KG1 (cell line): Measurements from ENCODE around the gene PTEN.
"Not testable (repeated sequence)": the region's sequence is repeated elsewhere in the genome, so short reads cannot be mapped to it uniquely, and the experiment has no call there.

Experiments
- DNase-seq: peaks from one replicate; lab custom pipeline; 2025; lab: John Stamatoyannopoulos, UW

PTEN gene

GRCh38 chr10:87863053-87863943 is at the start of gene PTEN, which contains the start of gene KLLN:
TSS of gene PTEN (plus strand) at chr10:87863625. CDS start at chr10:87864470, 845 bp downstream.
TSS of gene KLLN (minus strand) at chr10:87863533. CDS start at chr10:87862487, 1,046 bp downstream.
- peak; percentile 71 for DNase-seq

- peak; percentile 20 for DNase-seq
Observed at GRCh38 chr10:87816163-87816897, 47.1 kb upstream of the PTEN start.

GRCh38 chr10:87816898-87817608 is 46.4 kb upstream of the PTEN start:
- DNase-seq: no peak

- peak; percentile 56 for DNase-seq
Observed at GRCh38 chr10:87817609-87818504, 45.6 kb upstream of the PTEN start, which contains the start of gene ATAD1. TSS of gene ATAD1 (minus strand) at chr10:87818226. CDS start at chr10:87814599, 3,627 bp downstream.

GRCh38 chr10:87818505-87819288 is 44.7 kb upstream of the PTEN start:
- DNase-seq: peak; percentile 56

- DNase-seq: no peak
Observed at GRCh38 chr10:87819289-87819585, 44.2 kb upstream of the PTEN start.

- no peak for DNase-seq
Observed at GRCh38 chr10:87826653-87827052, 36.8 kb upstream of the PTEN start.

GRCh38 chr10:87827681-87828080 is 35.7 kb upstream of the PTEN start:
- DNase-seq: no peak

- DNase-seq: not testable (repeated sequence)
Observed at GRCh38 chr10:87829051-87829450, 34.4 kb upstream of the PTEN start.

GRCh38 chr10:87829986-87830729 is 33.3 kb upstream of the PTEN start:
- DNase-seq: no peak

- DNase-seq: no peak
Observed at GRCh38 chr10:87836098-87836497, 27.3 kb upstream of the PTEN start.

- peak; percentile 30 for DNase-seq
Observed at GRCh38 chr10:87837445-87837844, 26.0 kb upstream of the PTEN start.

- no peak for DNase-seq
Observed at GRCh38 chr10:87838650-87839049, 24.8 kb upstream of the PTEN start.

- DNase-seq: no peak
Observed at GRCh38 chr10:87841186-87841585, 22.2 kb upstream of the PTEN start.

- no peak for DNase-seq
Observed at GRCh38 chr10:87842220-87842641, 21.2 kb upstream of the PTEN start.

- no peak for DNase-seq
Observed at GRCh38 chr10:87842776-87843497, 20.5 kb upstream of the PTEN start.

- DNase-seq: no peak
Observed at GRCh38 chr10:87843714-87844113, 19.7 kb upstream of the PTEN start.

- DNase-seq: no peak
Observed at GRCh38 chr10:87844837-87845623, 18.4 kb upstream of the PTEN start.
